ENCODE measurements around the gene PARVA.

Gene PARVA

GRCh38 chr11:12565406-12565805 is 188.0 kb downstream of the PARVA start:
- no peak for FAIRE-seq

- no peak for FAIRE-seq
Observed at GRCh38 chr11:12567746-12568460, 190.5 kb downstream of the PARVA start.

- FAIRE-seq = no peak
Observed at GRCh38 chr11:12569499-12570425, 192.4 kb downstream of the PARVA start.

DNA sequence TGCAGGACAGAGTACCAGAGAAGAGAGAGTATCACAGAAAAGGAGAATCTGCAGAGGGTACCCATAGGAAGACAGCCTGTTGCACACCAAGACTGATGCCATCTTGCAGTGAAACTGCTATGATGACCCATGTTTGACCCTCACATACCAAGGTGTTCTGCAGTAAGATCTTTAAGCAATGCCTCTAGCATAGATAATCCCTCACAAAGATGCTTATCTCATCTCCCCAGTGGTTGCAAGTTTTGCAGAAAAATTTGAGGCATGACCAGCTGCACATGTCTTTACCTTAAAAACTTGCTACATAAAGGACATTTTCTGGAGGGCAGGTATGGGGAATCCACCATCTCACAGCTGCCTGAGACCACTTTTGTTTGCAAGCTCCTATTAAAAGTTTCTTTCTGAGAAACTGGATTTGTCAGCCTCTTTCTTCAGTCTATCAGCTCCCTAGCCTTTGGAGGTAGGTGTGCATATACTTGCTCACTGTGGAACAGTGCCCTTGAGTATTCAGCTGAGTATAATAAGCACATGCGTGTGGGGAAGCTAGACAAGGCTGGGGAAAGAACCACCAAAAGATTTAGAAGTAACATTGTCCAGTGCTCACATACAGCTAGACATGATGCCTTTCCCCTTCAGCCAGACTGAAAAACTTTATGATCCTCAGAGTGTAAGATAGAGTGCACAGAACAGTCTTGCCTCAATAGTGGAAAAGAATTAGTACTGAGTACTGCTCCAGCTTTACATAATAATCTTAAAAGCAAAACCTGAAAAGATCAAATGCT is 196.5 kb downstream of the PARVA start:
- FAIRE-seq = no peak

- no peak for FAIRE-seq
Observed at GRCh38 chr11:12577725-12578644, 200.6 kb downstream of the PARVA start.

- no peak for FAIRE-seq
Observed at GRCh38 chr11:12581416-12581815, 204.0 kb downstream of the PARVA start.

GRCh38 chr11:12581923-12582322 is 204.6 kb downstream of the PARVA start:
- FAIRE-seq = no peak

All from TTC549 (cell line).